ENCODE data around the gene RFT1.
A peak's percentile ranks its signal among the peaks of the same experiment; 100 is the strongest.

The RFT1 gene

GRCh38 chr3:53149699-53150098, 19.5 kb upstream of the RFT1 start:
- DNase-seq: no peak

- no peak for DNase-seq
These were observed 18.9 kb upstream of the RFT1 start for GRCh38 chr3:53149006-53149690.

GRCh38 chr3:53147903-53148400, 17.7 kb upstream of the RFT1 start:
- DNase-seq: no peak

- no peak for DNase-seq
These were observed 17.1 kb upstream of the RFT1 start for GRCh38 chr3:53147151-53147902.

GRCh38 chr3:53146319-53146891, 16.2 kb upstream of the RFT1 start:
- DNase-seq: no peak

GRCh38 chr3:53145713-53146080, 15.5 kb upstream of the RFT1 start:
- DNase-seq: no peak

- DNase-seq: no peak
These were observed 14.9 kb upstream of the RFT1 start for GRCh38 chr3:53144862-53145712.

GRCh38 chr3:53144446-53144845, 14.2 kb upstream of the RFT1 start:
- DNase-seq: no peak

- no peak for DNase-seq
These were observed 12.8 kb upstream of the RFT1 start for GRCh38 chr3:53142986-53143385.

- DNase-seq: no peak
These were observed 10.9 kb upstream of the RFT1 start for GRCh38 chr3:53140847-53141845.

GRCh38 chr3:53139906-53140846, 9.9 kb upstream of the RFT1 start:
- no peak for DNase-seq

- DNase-seq: no peak
These were observed 7.7 kb upstream of the RFT1 start for GRCh38 chr3:53137835-53138446.

- DNase-seq: no peak
These were observed 7.0 kb upstream of the RFT1 start for GRCh38 chr3:53137221-53137620.

- peak; percentile 41 for DNase-seq
These were observed 4.5 kb upstream of the RFT1 start for GRCh38 chr3:53134631-53135232.

GRCh38 chr3:53132347-53132746, 2.1 kb upstream of the RFT1 start:
- no peak for DNase-seq

GRCh38 chr3:53131096-53131495, 861 bp upstream of the RFT1 start:
- DNase-seq: no peak

- DNase-seq: no peak
These were observed 891 bp downstream of the RFT1 start for GRCh38 chr3:53129344-53129743.

GRCh38 chr3:53126601-53127000, 3.6 kb downstream of the RFT1 start:
- no peak for DNase-seq

- no peak for DNase-seq
These were observed 6.3 kb downstream of the RFT1 start for GRCh38 chr3:53123953-53124352.

- no peak for DNase-seq
These were observed 6.7 kb downstream of the RFT1 start for GRCh38 chr3:53123510-53123909.

Data from NK-92 treated with Interleukin-12 subunit alpha and Interleukin-12 subunit beta, amount 100 ng/mL, for 24 hours (cell line).